HUES6 (cell line): ENCODE results near the gene ENO1.

ENCODE experiments used
- H3K27ac ChIP-seq: 2 replicates; pipeline ENCODE4 v1.7.0; 2013; ENCODE audit warnings: low read depth, mild to moderate bottlenecking, low read length, inconsistent platforms
- H3K27me3 ChIP-seq: 2 replicates; pipeline ENCODE4 v1.6.1; 2013; ENCODE audit warnings: low read length; ENCODE audit not compliant: control insufficient read depth, insufficient read depth
- H3K36me3 ChIP-seq: 2 replicates; pipeline ENCODE4 v1.6.1; 2013; ENCODE audit warnings: low read length; ENCODE audit not compliant: control insufficient read depth, insufficient read depth
- H3K4me1 ChIP-seq: 2 replicates; pipeline ENCODE4 v1.6.1; 2013; ENCODE audit warnings: low read length; ENCODE audit not compliant: control insufficient read depth, insufficient read depth
- H3K4me3 ChIP-seq: 2 replicates; pipeline ENCODE4 v1.5.1; 2013; ENCODE audit warnings: low read depth, low read length
- H3K9ac ChIP-seq: one replicate; pipeline ENCODE4 v1.6.1; 2013; ENCODE audit warnings: mild to moderate bottlenecking, low read length
- H3K9me3 ChIP-seq: 2 replicates; pipeline ENCODE4 v1.6.1; 2013; ENCODE audit warnings: low read depth, low read length; ENCODE audit not compliant: control insufficient read depth, insufficient read depth

Gene ENO1

GRCh38 chr1:8812081-8812480 is 66.4 kb downstream of the ENO1 start:
- Histone ChIP-seq H3K4me1 (peaks cover 29% of the 10 kb centered on the region), H3K9me3 (no peaks in the 10 kb centered on the region), H3K36me3 (no peaks in the 10 kb centered on the region), H3K27ac (no peak overlapping the region), H3K27me3 (no peaks in the 10 kb centered on the region), H3K4me3 (no peak overlapping the region), H3K9ac (no peak overlapping the region)
